ENCODE measurements around the gene CDK15.

DNA sequence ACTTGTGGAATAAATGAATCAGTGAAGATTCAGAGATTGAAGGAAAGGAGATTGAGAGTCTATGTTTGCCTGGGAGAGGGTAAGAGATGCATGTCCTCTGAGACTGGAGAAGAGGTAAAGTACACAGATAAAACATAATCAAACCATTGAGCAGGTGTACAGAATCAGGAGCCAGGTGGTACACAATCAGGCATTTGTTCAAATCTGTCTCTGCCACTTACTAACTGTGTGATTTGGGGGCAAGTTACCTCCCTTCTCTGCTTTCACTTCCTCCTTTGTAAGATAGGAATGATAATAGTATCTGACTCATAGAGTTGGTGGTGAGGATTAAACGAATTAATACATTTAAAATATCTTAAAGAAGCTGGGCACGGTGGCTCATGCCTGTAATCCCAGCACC is 94.0 kb downstream of the CDK15 start:
- TF ChIP-seq, protein P1, sequence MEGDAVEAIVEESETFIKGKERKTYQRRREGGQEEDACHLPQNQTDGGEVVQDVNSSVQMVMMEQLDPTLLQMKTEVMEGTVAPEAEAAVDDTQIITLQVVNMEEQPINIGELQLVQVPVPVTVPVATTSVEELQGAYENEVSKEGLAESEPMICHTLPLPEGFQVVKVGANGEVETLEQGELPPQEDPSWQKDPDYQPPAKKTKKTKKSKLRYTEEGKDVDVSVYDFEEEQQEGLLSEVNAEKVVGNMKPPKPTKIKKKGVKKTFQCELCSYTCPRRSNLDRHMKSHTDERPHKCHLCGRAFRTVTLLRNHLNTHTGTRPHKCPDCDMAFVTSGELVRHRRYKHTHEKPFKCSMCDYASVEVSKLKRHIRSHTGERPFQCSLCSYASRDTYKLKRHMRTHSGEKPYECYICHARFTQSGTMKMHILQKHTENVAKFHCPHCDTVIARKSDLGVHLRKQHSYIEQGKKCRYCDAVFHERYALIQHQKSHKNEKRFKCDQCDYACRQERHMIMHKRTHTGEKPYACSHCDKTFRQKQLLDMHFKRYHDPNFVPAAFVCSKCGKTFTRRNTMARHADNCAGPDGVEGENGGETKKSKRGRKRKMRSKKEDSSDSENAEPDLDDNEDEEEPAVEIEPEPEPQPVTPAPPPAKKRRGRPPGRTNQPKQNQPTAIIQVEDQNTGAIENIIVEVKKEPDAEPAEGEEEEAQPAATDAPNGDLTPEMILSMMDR (IDR thresholded peaks at IDR 0.05): no peak
- no peak for TF ChIP-seq POLR2A (IDR thresholded peaks at IDR 0.05)
